DND-41 (cell line): ENCODE measurements around the gene DCAF5.

Source experiments
- ATAC-seq: fragments of 200-7000 bp; cut with Tn5 transposase; 3 replicates; pipeline ENCODE4 v1.9.1; 2021; ENCODE audit warnings: low read depth; ENCODE audit not compliant: insufficient read depth
- DNase-seq: peaks from one replicate; pipeline ENCODE4 v3.0.0-alpha.2; 2020
- H2AFZ ChIP-seq: 2 replicates; pipeline ENCODE4 v1.6.0; 2012; ENCODE audit warnings: low read depth, low read length
- H3K27ac ChIP-seq: 2 replicates; pipeline ENCODE4 v1.5.1; 2012; ENCODE audit warnings: low read length, inconsistent platforms
- H3K27me3 ChIP-seq: fragments of 200-600 bp; sonication (generic); 2 replicates; pipeline ENCODE4 v1.6.0; 2012; ENCODE audit warnings: low read length, mild to moderate bottlenecking, inconsistent platforms; ENCODE audit not compliant: insufficient read depth, poor library complexity
- H3K36me3 ChIP-seq: 2 replicates; pipeline ENCODE4 v1.5.1; 2012; ENCODE audit warnings: low read length, inconsistent platforms; ENCODE audit not compliant: insufficient read depth
- H3K4me1 ChIP-seq: 2 replicates; pipeline ENCODE4 v1.5.1; 2012; ENCODE audit warnings: mild to moderate bottlenecking, low read length; ENCODE audit not compliant: insufficient read depth
- H3K4me2 ChIP-seq: 2 replicates; pipeline ENCODE4 v1.6.0; 2012; ENCODE audit warnings: mild to moderate bottlenecking, moderate library complexity, low read length, inconsistent platforms; ENCODE audit not compliant: insufficient read depth
- H3K4me3 ChIP-seq, 2 experiments: fragments of 200-600 bp in 1 of 2; shearing (Covaris generic) in 1 of 2; 2 replicates each; pipeline ENCODE4 v1.5.1; 2012 to 2016; ENCODE audit warnings: inconsistent platforms in 2 of 2, low read length in 2 of 2, mild to moderate bottlenecking in 2 of 2, low read depth in 1 of 2, moderate library complexity in 1 of 2
- H3K79me2 ChIP-seq: 2 replicates; pipeline ENCODE4 v1.6.0; 2012; ENCODE audit warnings: low read length, inconsistent platforms; ENCODE audit not compliant: insufficient read depth
- H3K9ac ChIP-seq: 2 replicates; pipeline ENCODE4 v1.6.0; 2012; ENCODE audit warnings: low read depth, mild to moderate bottlenecking, inconsistent platforms, low read length, moderate library complexity
- H3K9me3 ChIP-seq: 2 replicates; pipeline ENCODE4 v1.5.1; 2012; ENCODE audit warnings: low read length, moderate library complexity, mild to moderate bottlenecking, inconsistent platforms; ENCODE audit not compliant: insufficient read depth, severe bottlenecking
- H4K20me1 ChIP-seq: 2 replicates; pipeline ENCODE4 v1.6.0; 2012; ENCODE audit warnings: low read length; ENCODE audit not compliant: insufficient read depth
- EZH2 ChIP-seq: IDR thresholded peaks from 3 replicates; pipeline ENCODE4 v1.6.1; 2012; ENCODE audit warnings: borderline replicate concordance, low read depth, mild to moderate bottlenecking, moderate library complexity, low read length, inconsistent platforms; ENCODE audit not compliant: severe bottlenecking
- TF ChIP-seq, protein P1 (sequence below): IDR thresholded peaks from 2 replicates; pipeline ENCODE4 v1.5.1; 2012; ENCODE audit warnings: borderline replicate concordance, low read length, moderate library complexity, mild to moderate bottlenecking; ENCODE audit not compliant: poor library complexity, severe bottlenecking; ENCODE audit errors: extremely low read depth

Gene DCAF5

DNA sequence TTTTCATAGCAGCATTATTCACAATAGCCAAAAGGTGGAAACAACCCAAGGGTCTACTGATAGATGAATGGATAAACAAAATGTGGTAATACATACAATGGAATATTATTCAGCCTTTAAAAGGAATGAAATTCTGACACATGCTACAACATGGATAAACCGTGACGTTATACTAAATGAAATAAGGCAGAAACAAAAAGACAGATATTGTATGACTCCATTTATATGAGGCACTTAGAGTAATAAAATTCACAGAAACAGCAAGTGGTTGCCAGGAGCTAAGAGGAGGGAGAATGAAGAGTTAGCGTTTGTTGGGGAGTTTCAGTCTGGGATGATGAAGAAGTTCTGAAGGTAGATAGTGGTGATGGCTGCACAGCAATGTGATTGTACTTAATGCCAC is 76.6 kb downstream of the DCAF5 start:
- DNase-seq (no peak), ATAC-seq (no peak)
- no peaks in the 10 kb centered on the region for H3K4me1 ChIP-seq
- H3K9ac ChIP-seq: no peak overlapping the region
- no peak overlapping the region for H2AFZ ChIP-seq
- no peak overlapping the region for H3K27ac ChIP-seq
- no peak for TF ChIP-seq EZH2
- TF ChIP-seq, protein P1, sequence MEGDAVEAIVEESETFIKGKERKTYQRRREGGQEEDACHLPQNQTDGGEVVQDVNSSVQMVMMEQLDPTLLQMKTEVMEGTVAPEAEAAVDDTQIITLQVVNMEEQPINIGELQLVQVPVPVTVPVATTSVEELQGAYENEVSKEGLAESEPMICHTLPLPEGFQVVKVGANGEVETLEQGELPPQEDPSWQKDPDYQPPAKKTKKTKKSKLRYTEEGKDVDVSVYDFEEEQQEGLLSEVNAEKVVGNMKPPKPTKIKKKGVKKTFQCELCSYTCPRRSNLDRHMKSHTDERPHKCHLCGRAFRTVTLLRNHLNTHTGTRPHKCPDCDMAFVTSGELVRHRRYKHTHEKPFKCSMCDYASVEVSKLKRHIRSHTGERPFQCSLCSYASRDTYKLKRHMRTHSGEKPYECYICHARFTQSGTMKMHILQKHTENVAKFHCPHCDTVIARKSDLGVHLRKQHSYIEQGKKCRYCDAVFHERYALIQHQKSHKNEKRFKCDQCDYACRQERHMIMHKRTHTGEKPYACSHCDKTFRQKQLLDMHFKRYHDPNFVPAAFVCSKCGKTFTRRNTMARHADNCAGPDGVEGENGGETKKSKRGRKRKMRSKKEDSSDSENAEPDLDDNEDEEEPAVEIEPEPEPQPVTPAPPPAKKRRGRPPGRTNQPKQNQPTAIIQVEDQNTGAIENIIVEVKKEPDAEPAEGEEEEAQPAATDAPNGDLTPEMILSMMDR: no peak
- H3K79me2 ChIP-seq: no peaks in the 10 kb centered on the region
- no peak overlapping the region for H3K4me2 ChIP-seq
- peaks cover 32% of the 10 kb centered on the region for H3K36me3 ChIP-seq
- H3K4me3 ChIP-seq: no peak overlapping the region
- no peaks in the 10 kb centered on the region for H3K27me3 ChIP-seq
- H4K20me1 ChIP-seq: no peaks in the 10 kb centered on the region
- H3K9me3 ChIP-seq: no peaks in the 10 kb centered on the region

DNA sequence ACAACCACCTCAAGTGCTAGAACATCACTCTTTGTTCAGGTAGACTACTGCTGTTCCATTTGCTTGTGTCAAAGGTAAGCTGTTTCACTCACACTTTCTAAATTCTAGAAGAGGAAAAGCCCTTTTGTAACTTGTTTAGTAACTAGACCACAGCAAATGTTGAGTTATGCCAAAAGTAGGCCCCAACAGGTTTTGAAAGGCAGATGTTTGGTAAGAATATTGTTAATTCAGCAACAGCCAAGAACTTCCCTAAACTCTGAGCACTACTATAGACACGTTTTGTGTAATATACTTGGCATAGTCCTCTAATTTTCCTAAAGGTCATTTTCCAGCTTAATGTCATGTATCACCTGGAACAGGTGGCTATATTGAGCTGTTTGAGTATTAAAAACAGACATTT is 79.0 kb downstream of the DCAF5 start:
- DNase-seq (no peak), ATAC-seq (no peak)
- no peaks in the 10 kb centered on the region for H3K9me3 ChIP-seq
- no peak overlapping the region for H3K9ac ChIP-seq
- H3K4me2 ChIP-seq: no peak overlapping the region
- H3K79me2 ChIP-seq: no peaks in the 10 kb centered on the region
- no peaks in the 10 kb centered on the region for H3K4me1 ChIP-seq
- TF ChIP-seq, protein P1: no peak
- no peak for TF ChIP-seq EZH2
- no peak overlapping the region for H3K27ac ChIP-seq
- H3K4me3 ChIP-seq: no peak overlapping the region
- no peaks in the 10 kb centered on the region for H4K20me1 ChIP-seq
- peaks cover 39% of the 10 kb centered on the region for H3K36me3 ChIP-seq
- H3K27me3 ChIP-seq: no peaks in the 10 kb centered on the region
- H2AFZ ChIP-seq: no peak overlapping the region

DNA sequence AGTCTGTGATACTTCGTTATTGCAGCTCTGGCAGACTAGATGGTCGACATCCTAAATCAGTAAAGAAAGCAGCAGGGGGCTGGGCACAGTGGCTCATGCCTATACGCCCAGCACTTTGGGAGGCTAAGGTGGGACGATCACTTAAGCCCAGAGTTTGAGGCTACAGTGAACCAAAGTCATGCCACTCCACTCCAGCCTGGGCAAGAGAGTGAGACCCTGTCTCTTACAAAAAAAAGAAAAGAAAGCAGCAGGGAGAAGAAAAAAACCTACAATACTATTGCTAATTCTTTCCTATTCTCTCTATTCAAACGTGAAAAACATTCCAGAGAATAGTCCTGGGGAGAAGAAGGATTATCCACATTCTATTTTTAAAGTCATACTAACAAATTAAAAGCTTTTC is 79.5 kb downstream of the DCAF5 start:
- ATAC-seq: no peak
- no peak overlapping the region for H2AFZ ChIP-seq
- no peaks in the 10 kb centered on the region for H3K79me2 ChIP-seq
- no peaks in the 10 kb centered on the region for H3K27me3 ChIP-seq
- no peak overlapping the region for H3K9ac ChIP-seq
- TF ChIP-seq, protein P1: no peak
- no peak for TF ChIP-seq EZH2
- no peak overlapping the region for H3K4me3 ChIP-seq
- H4K20me1 ChIP-seq: no peaks in the 10 kb centered on the region
- no peaks in the 10 kb centered on the region for H3K9me3 ChIP-seq
- H3K4me2 ChIP-seq: no peak overlapping the region
- no peaks in the 10 kb centered on the region for H3K4me1 ChIP-seq
- H3K27ac ChIP-seq: no peak overlapping the region
- no peak for DNase-seq
- peaks cover 43% of the 10 kb centered on the region for H3K36me3 ChIP-seq

DNA sequence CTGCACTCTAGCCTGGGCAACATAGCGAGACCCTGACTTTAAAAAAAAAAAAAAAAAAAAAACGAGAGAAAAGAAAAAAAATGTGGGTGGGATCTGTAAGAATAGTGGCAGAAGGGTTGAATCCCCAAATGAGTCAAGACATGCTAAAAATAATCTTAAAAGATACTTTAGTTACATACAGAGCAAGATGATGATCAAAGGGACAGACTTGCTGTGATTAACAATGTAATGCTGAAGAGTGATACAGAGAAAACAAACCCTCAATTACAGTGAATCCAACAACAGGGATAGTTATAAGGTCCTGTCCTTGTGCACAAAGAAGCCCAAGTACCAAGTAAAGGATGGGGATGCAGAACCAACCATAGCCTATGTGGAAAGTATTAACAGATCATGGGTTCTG is 80.3 kb downstream of the DCAF5 start:
- Histone ChIP-seq H3K79me2 (no peaks in the 10 kb centered on the region), H3K27me3 (no peaks in the 10 kb centered on the region), H4K20me1 (no peaks in the 10 kb centered on the region), H3K9ac (no peak overlapping the region), H3K4me1 (no peaks in the 10 kb centered on the region), H3K4me3 (no peak overlapping the region), H2AFZ (no peak overlapping the region), H3K9me3 (no peaks in the 10 kb centered on the region), H3K36me3 (peaks cover 46% of the 10 kb centered on the region), H3K27ac (no peak overlapping the region), H3K4me2 (no peak overlapping the region)
- no peak for DNase-seq
- ATAC-seq: no peak
- TF ChIP-seq, protein P1: no peak
- TF ChIP-seq EZH2: no peak
